ENCODE results near the gene C1orf122. TPM values are rescaled to one million over a fixed set of nuclear protein-coding genes. Genes with fewer than 3 reads are reported as not detected.
A peak's percentile ranks its signal among the peaks of the same experiment; 100 is the strongest.

The C1orf122 gene
- polyA plus RNA-seq (2013, experiment 1 of 4) = 35.7 TPM
- polyA plus RNA-seq (2013, experiment 2 of 4) = 36.8 TPM
- polyA plus RNA-seq (2013, experiment 3 of 4) = 40.7 TPM
- polyA plus RNA-seq (2013, experiment 4 of 4) = 37.2 TPM

DNA sequence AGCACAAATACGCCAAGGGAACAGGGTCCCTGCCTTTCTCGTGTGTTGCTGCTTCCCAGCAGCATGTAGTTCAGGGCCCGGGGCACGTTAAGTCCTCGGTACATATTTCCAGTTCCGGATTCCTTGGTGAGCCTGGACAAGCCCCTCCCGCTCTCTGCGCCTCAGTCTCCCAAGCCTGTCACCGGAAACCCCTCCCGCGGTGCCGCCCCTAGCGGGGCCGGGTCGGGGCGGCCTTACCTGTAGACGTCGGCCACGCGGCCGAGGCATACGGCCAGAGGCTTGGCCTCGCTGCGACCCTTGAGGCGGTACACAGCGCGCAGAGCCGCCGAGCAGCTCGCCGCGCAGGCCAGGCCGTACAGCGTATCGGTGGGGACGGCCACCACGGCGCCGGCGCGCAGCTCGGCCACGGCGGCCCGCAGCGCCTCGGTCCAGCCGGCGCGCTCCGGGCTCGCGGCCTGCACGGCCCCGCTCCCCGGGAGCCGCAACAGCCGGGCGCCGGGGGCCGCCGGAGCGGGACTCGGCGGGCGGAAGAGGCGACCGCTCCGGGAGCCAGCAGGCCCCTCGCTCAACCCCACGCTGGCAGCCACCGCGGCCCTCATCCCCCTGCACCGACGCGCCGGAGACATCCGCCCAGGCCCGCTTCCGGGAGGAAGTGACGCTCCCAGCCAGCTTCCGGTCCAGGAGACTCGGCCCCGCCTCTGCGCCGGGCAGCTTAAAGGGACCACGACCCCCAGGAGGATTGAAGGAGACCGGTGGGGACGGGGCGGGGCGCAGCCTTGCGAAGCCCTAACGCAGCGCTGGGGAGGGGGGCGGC lies at the start of gene C1orf122, which contains the start of gene YRDC:
C1orf122 (plus strand) TSS at position 236 of the 814 bp plus-strand sequence. CDS start 615 bp downstream, outside the sequence.
YRDC (minus strand) TSS at position 654 of the 814 bp plus-strand sequence; CDS start at position 626, 28 bp downstream.
- H3K4me1 ChIP-seq (ENCODE audit: control insufficient read depth, insufficient read depth, low read length) = peaks cover 7% of the 10 kb centered on the region
- H3K27ac ChIP-seq (ENCODE audit: insufficient read depth, low read depth, low read length, poor library complexity, severe bottlenecking) = peak within 1 kb of the TSS; percentile 77
- H3K27me3 ChIP-seq (ENCODE audit: control insufficient read depth, insufficient read depth, low read length, poor library complexity, severe bottlenecking) = no peaks in the 10 kb centered on the region
- peak within 1 kb of the TSS; percentile 96 for H3K4me3 ChIP-seq (ENCODE audit: insufficient read depth, low read depth, low read length)
- 0% methylated on average over 95 of the region's 95 CpGs for WGBS, 2 experiments
- peaks cover 33% of the 10 kb centered on the region for H3K36me3 ChIP-seq (ENCODE audit: control insufficient read depth, insufficient read depth, low read length)
- H3K9me3 ChIP-seq (ENCODE audit: control insufficient read depth, low read length) = no peaks in the 10 kb centered on the region

DNA sequence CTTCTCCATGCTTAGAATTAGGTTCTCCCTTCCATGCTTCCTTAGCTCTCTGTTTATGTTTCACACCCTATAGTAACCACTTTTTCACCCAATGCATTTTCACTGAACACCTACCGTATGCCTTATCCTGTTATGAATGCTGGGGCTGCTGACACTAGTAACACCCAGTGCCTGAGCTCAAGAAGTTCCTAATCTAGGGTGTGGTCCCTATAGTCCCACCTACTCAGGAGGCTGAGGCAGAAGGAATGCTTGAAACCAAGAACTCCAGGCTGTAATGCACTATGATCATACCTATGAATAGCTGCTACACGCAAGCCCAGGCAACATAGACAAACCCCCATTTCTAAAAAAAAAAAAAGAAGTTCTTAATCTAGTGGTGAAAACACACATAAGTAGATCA lies 48.1 kb upstream of the C1orf122 start:
- no peaks in the 10 kb centered on the region for H3K9me3 ChIP-seq (ENCODE audit: control insufficient read depth, low read length)
- no peak overlapping the region for H3K27ac ChIP-seq (ENCODE audit: insufficient read depth, low read depth, low read length, poor library complexity, severe bottlenecking)
- H3K36me3 ChIP-seq (ENCODE audit: control insufficient read depth, insufficient read depth, low read length) = no peaks in the 10 kb centered on the region
- peaks cover 100% of the 10 kb centered on the region for H3K27me3 ChIP-seq (ENCODE audit: control insufficient read depth, insufficient read depth, low read length, poor library complexity, severe bottlenecking)
- 77 to 87% methylated on average over 2 of the region's 2 CpGs for WGBS, 2 experiments
- H3K4me3 ChIP-seq (ENCODE audit: insufficient read depth, low read depth, low read length) = no peak overlapping the region
- H3K4me1 ChIP-seq (ENCODE audit: control insufficient read depth, insufficient read depth, low read length) = no peaks in the 10 kb centered on the region

DNA sequence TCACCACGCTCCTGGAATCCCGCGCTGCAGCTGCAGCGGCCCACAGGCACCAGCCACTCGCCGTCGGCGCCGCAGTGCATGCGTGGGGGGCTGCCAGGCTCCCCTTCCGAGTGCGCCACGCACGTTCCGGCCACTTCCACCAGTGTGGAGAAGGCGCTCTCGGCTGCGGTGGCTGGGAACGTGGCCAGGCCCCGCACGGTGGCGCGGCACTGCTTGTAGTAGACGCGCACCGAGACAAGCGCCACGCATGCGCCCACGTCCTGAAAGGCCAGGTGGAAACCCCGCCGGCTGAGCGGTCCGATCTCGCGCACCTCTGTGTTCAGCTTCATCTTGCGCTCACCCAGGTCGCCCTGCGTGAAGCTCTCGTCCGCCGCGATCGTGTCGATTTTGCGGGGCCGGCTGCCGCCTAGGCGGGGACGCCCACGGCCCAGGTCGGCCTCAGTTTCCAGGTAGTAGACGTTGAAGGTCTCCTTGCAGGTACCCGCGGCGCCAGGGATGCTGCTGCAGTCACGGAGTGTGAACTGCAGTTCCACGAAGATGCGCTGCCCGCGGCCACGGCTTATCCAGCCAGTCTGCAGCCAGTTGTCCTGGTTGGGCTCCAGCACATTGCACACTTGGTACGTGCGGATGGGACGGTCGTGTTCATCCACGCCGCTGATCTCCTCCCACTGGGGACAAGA lies 46.0 kb upstream of the C1orf122 start:
- Histone ChIP-seq H3K4me3 (ENCODE audit: insufficient read depth, low read depth, low read length) (no peak overlapping the region), H3K9me3 (ENCODE audit: control insufficient read depth, low read length) (no peaks in the 10 kb centered on the region), H3K36me3 (ENCODE audit: control insufficient read depth, insufficient read depth, low read length) (no peaks in the 10 kb centered on the region), H3K4me1 (ENCODE audit: control insufficient read depth, insufficient read depth, low read length) (peaks cover 8% of the 10 kb centered on the region), H3K27me3 (ENCODE audit: control insufficient read depth, insufficient read depth, low read length, poor library complexity, severe bottlenecking) (peaks cover 100% of the 10 kb centered on the region), H3K27ac (ENCODE audit: insufficient read depth, low read depth, low read length, poor library complexity, severe bottlenecking) (no peak overlapping the region)
- WGBS, 2 experiments = 85 to 86% methylated on average over 68 of the region's 68 CpGs

DNA sequence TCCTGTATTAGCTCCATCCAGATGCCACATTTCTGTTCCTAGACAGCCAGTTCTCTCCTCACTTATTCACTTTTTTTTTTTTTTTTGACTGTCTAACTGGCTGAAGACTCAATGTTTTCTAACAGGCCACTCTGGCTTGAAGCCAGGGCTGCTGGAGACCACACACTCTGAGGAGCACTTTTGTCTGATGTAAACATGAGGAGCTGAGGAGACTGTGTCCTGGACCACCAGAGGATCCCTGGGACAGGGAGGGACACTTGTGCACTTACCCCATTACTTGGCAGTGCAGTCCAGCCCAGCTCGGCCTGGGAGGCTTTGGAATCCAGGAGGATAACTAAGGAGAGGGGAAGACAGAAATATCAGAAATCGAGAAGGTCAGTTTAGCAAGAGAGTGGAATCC lies 45.1 kb upstream of the C1orf122 start:
- WGBS, 2 experiments = 71% methylated on average over 2 of the region's 2 CpGs
- Histone ChIP-seq H3K36me3 (ENCODE audit: control insufficient read depth, insufficient read depth, low read length) (no peaks in the 10 kb centered on the region), H3K27ac (ENCODE audit: insufficient read depth, low read depth, low read length, poor library complexity, severe bottlenecking) (no peak overlapping the region), H3K4me1 (ENCODE audit: control insufficient read depth, insufficient read depth, low read length) (peaks cover 8% of the 10 kb centered on the region), H3K27me3 (ENCODE audit: control insufficient read depth, insufficient read depth, low read length, poor library complexity, severe bottlenecking) (peaks cover 100% of the 10 kb centered on the region), H3K9me3 (ENCODE audit: control insufficient read depth, low read length) (no peaks in the 10 kb centered on the region), H3K4me3 (ENCODE audit: insufficient read depth, low read depth, low read length) (no peak overlapping the region)

DNA sequence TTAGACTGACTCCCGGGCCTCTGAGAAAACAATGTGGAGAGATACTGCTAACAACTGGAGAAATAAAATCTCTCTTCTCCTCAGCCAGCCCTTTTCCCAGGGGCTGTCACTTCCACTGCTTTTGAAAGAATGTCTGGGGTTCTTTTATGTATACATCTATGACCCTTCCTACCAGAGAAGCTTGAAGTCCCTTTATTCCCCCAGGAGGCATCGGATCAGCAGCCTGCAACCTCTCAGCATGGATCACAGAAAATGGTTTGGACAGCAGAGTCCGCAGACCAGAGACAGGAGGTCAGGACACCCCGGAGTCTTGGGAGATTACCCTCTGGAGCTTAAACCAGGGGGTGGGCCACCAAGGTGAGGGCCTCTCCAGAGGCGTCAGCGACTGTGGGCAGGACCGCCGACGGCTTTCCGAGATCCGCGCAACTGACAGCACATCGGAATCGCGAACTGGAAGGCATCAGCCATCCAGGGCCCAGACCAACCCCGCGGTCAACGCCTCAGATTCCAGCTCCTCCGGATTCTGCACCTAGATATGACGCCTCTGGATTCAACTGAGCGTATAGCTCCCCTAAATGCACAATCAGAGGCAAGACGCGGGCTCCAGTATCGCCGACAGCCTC lies 43.7 kb upstream of the C1orf122 start:
- H3K36me3 ChIP-seq (ENCODE audit: control insufficient read depth, insufficient read depth, low read length) = no peaks in the 10 kb centered on the region
- peaks cover 8% of the 10 kb centered on the region for H3K4me1 ChIP-seq (ENCODE audit: control insufficient read depth, insufficient read depth, low read length)
- H3K9me3 ChIP-seq (ENCODE audit: control insufficient read depth, low read length) = no peaks in the 10 kb centered on the region
- no peak overlapping the region for H3K4me3 ChIP-seq (ENCODE audit: insufficient read depth, low read depth, low read length)
- H3K27ac ChIP-seq (ENCODE audit: insufficient read depth, low read depth, low read length, poor library complexity, severe bottlenecking) = no peak overlapping the region
- 36 to 39% methylated on average over 25 of the region's 25 CpGs for WGBS, 2 experiments
- H3K27me3 ChIP-seq (ENCODE audit: control insufficient read depth, insufficient read depth, low read length, poor library complexity, severe bottlenecking) = peaks cover 100% of the 10 kb centered on the region

DNA sequence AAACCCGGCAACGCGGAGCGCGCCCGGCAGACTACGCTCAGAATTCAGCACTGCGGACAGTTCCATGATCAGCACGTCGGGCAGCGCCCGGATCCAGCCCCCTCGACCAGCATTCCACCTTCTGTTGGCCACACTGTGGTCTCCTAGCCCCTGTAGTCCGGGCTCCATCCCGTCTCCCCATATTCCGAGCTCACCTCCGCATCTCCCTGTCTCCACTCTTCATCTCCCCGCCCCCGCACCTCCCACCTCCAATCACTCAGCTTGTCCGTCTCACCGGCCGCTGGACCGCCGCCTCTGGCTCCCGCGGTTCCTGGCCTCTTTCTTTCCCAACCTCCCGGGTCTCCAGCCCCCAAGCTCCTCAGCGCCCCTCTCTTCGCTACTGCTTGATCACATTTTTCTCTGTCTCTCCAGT lies 43.2 kb upstream of the C1orf122 start:
- Histone ChIP-seq H3K4me3 (ENCODE audit: insufficient read depth, low read depth, low read length) (no peak overlapping the region), H3K36me3 (ENCODE audit: control insufficient read depth, insufficient read depth, low read length) (no peaks in the 10 kb centered on the region), H3K27ac (ENCODE audit: insufficient read depth, low read depth, low read length, poor library complexity, severe bottlenecking) (no peak overlapping the region), H3K9me3 (ENCODE audit: control insufficient read depth, low read length) (no peaks in the 10 kb centered on the region), H3K27me3 (ENCODE audit: control insufficient read depth, insufficient read depth, low read length, poor library complexity, severe bottlenecking) (peaks cover 100% of the 10 kb centered on the region), H3K4me1 (ENCODE audit: control insufficient read depth, insufficient read depth, low read length) (peaks cover 8% of the 10 kb centered on the region)
- WGBS, 2 experiments = 11% methylated on average over 29 of the region's 29 CpGs

DNA sequence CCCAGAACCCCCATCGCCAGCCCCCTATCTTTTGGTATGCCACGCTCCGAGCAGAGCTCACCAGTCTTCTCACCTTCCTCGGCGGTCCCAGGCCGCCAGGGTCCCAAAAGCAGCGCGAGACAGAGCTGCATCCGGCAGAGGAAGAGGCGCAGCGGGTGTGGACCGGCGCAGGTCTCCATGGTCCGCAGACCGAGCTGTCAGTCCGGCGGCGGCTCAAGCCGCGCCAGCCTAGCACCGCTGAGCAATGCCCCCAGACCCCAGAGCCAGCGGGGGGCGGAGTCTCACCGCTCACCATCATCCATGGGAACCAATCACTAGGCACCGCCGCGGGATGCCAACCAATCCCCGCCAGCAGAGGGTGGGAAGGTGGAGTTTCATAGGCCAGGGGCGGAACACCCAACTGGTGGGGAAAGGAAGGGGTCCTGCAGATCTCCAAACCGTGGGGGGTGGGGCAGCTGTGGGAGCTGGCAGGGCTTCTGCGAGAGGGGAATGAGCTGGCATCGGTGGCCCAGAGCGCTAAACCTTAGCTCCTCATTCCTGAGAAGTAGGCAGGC lies 42.6 kb upstream of the C1orf122 start, which contains the start of gene EPHA10:
EPHA10 (minus strand) TSS at position 233 of the 554 bp plus-strand sequence; CDS start at position 179, 54 bp downstream.
- no peaks in the 10 kb centered on the region for H3K36me3 ChIP-seq (ENCODE audit: control insufficient read depth, insufficient read depth, low read length)
- H3K9me3 ChIP-seq (ENCODE audit: control insufficient read depth, low read length) = no peaks in the 10 kb centered on the region
- H3K4me3 ChIP-seq (ENCODE audit: insufficient read depth, low read depth, low read length) = no peak within 1 kb of the TSS
- peaks cover 99% of the 10 kb centered on the region for H3K27me3 ChIP-seq (ENCODE audit: control insufficient read depth, insufficient read depth, low read length, poor library complexity, severe bottlenecking)
- H3K4me1 ChIP-seq (ENCODE audit: control insufficient read depth, insufficient read depth, low read length) = peaks cover 8% of the 10 kb centered on the region
- 19 to 23% methylated on average over 33 of the region's 33 CpGs for WGBS, 2 experiments
- H3K27ac ChIP-seq (ENCODE audit: insufficient read depth, low read depth, low read length, poor library complexity, severe bottlenecking) = no peak within 1 kb of the TSS

DNA sequence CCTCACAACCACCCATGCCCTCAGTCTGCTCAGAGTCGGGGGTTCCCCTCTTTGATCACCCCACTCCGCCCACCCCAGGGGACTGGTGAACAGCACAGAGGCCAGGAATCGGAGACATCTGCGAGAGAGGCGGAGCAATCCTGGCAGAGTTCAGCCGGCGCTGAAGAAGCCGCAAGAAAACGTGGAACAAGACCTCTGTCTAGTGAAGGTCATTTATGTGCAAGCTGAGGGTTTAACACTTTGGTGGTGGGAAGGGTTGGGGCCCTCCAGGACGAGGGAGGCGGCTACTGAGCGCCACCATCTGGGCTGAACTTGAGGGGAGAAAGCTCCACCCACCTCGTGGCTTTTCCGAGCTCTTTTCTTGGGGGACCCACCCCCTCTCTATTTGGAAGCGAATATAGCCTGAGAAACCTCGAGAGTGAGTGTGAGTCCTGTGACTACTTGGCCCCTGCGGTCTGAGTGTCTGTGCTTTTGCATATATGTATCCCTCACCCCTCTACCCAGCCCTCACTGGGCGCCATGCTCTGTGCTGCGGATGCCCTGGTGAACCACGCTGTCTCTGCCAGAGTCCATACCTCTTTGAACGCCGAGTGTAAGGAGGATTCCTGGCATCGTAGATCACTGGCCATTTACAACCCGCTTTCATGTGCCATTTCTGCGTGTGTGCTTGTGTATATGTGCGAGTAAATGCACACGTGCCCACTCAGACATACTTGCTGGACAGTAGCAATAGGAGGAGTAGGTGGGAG lies 41.5 kb upstream of the C1orf122 start:
- H3K9me3 ChIP-seq (ENCODE audit: control insufficient read depth, low read length) = no peaks in the 10 kb centered on the region
- H3K4me1 ChIP-seq (ENCODE audit: control insufficient read depth, insufficient read depth, low read length) = peaks cover 8% of the 10 kb centered on the region
- H3K4me3 ChIP-seq (ENCODE audit: insufficient read depth, low read depth, low read length) = no peak overlapping the region
- 28 to 32% methylated on average over 27 of the region's 27 CpGs for whole genome bisulfite sequencing, 2 experiments
- peaks cover 99% of the 10 kb centered on the region for H3K27me3 ChIP-seq (ENCODE audit: control insufficient read depth, insufficient read depth, low read length, poor library complexity, severe bottlenecking)
- H3K36me3 ChIP-seq (ENCODE audit: control insufficient read depth, insufficient read depth, low read length) = no peaks in the 10 kb centered on the region
- no peak overlapping the region for H3K27ac ChIP-seq (ENCODE audit: insufficient read depth, low read depth, low read length, poor library complexity, severe bottlenecking)

DNA sequence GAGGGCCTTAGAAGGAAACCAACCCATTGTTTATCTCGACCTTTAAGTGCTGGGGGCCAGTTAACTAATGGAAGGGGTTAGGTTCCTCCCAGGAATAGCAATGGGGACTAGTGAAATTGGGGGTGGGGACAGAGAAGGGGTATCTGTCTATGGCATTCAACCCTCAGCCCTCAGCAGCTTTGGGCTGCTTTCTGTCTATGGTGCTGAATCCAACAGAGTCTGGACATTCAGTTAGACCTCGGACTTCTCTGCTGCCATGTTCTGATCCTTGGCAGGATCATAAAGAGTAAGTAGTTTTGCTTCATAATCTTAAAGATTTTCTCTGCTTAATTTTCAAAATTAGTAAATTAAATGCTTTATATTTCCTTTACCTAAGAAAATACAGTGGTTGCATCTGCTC lies 40.1 kb upstream of the C1orf122 start:
- Histone ChIP-seq H3K4me3 (ENCODE audit: insufficient read depth, low read depth, low read length) (no peak overlapping the region), H3K27me3 (ENCODE audit: control insufficient read depth, insufficient read depth, low read length, poor library complexity, severe bottlenecking) (peaks cover 86% of the 10 kb centered on the region), H3K36me3 (ENCODE audit: control insufficient read depth, insufficient read depth, low read length) (no peaks in the 10 kb centered on the region), H3K4me1 (ENCODE audit: control insufficient read depth, insufficient read depth, low read length) (peaks cover 8% of the 10 kb centered on the region), H3K27ac (ENCODE audit: insufficient read depth, low read depth, low read length, poor library complexity, severe bottlenecking) (no peak overlapping the region), H3K9me3 (ENCODE audit: control insufficient read depth, low read length) (no peaks in the 10 kb centered on the region)
- WGBS, 2 experiments = 39 to 46% methylated on average over 2 of the region's 2 CpGs

Data from ectodermal cell (in vitro differentiated cells).